ENCODE results near the gene ARHGAP28. TPM values are rescaled to one million over a fixed set of nuclear protein-coding genes. Genes with fewer than 3 reads are reported as not detected.
"Not testable (repeated sequence)": the region's sequence is repeated elsewhere in the genome, so short reads cannot be mapped to it uniquely, and the experiment has no call there.

The ARHGAP28 gene
- total RNA-seq, 3 donors from 2014 or later: not detected

- no peaks in the 10 kb centered on the region for H3K27me3 Mint-ChIP-seq (ENCODE audit: low read depth)
- DNase-seq (no peak), ATAC-seq (no peak)
- no peaks in the 10 kb centered on the region for H3K4me1 Mint-ChIP-seq (ENCODE audit: low read depth)
- H3K4me3 Mint-ChIP-seq: no peak overlapping the region
- H3K36me3 Mint-ChIP-seq (ENCODE audit: insufficient read depth): no peaks in the 10 kb centered on the region
- peaks cover 10% of the 10 kb centered on the region for H3K9me3 Mint-ChIP-seq
These were observed 67.7 kb downstream of the ARHGAP28 start for GRCh38 chr18:6797171-6797570.

- peaks cover 14% of the 10 kb centered on the region for H3K9me3 Mint-ChIP-seq
- no peaks in the 10 kb centered on the region for H3K4me1 Mint-ChIP-seq (ENCODE audit: low read depth)
- no peak for ATAC-seq
- DNase-seq: no peak
- no peaks in the 10 kb centered on the region for H3K27me3 Mint-ChIP-seq (ENCODE audit: low read depth)
- H3K36me3 Mint-ChIP-seq (ENCODE audit: insufficient read depth): no peaks in the 10 kb centered on the region
- no peak overlapping the region for H3K4me3 Mint-ChIP-seq
These were observed 69.4 kb downstream of the ARHGAP28 start for GRCh38 chr18:6798896-6799295.

GRCh38 chr18:6800309-6800708, 70.8 kb downstream of the ARHGAP28 start:
- not testable (repeated sequence) for H3K4me1 Mint-ChIP-seq (ENCODE audit: low read depth); ATAC-seq; H3K36me3 Mint-ChIP-seq (ENCODE audit: insufficient read depth); H3K4me3 Mint-ChIP-seq; DNase-seq; H3K27me3 Mint-ChIP-seq (ENCODE audit: low read depth)
- H3K9me3 Mint-ChIP-seq: peaks cover 14% of the 10 kb centered on the region

GRCh38 chr18:6807515-6808257, 78.2 kb downstream of the ARHGAP28 start:
- Mint-ChIP-seq H3K27me3 (ENCODE audit: low read depth) (no peaks in the 10 kb centered on the region), H3K9me3 (peaks cover 9% of the 10 kb centered on the region), H3K36me3 (ENCODE audit: insufficient read depth) (no peaks in the 10 kb centered on the region), H3K4me1 (ENCODE audit: low read depth) (no peaks in the 10 kb centered on the region), H3K4me3 (no peak overlapping the region)
- no peak for ATAC-seq
- no peak for DNase-seq

GRCh38 chr18:6810191-6810590, 80.7 kb downstream of the ARHGAP28 start:
- DNase-seq: no peak
- no peak for ATAC-seq
- H3K4me1 Mint-ChIP-seq (ENCODE audit: low read depth): no peaks in the 10 kb centered on the region
- H3K27me3 Mint-ChIP-seq (ENCODE audit: low read depth): no peaks in the 10 kb centered on the region
- peaks cover 14% of the 10 kb centered on the region for H3K9me3 Mint-ChIP-seq
- H3K36me3 Mint-ChIP-seq (ENCODE audit: insufficient read depth): no peaks in the 10 kb centered on the region
- no peak overlapping the region for H3K4me3 Mint-ChIP-seq

GRCh38 chr18:6811816-6812215, 82.3 kb downstream of the ARHGAP28 start:
- Mint-ChIP-seq H3K36me3 (ENCODE audit: insufficient read depth) (no peaks in the 10 kb centered on the region), H3K9me3 (peaks cover 10% of the 10 kb centered on the region), H3K4me1 (ENCODE audit: low read depth) (no peaks in the 10 kb centered on the region), H3K27me3 (ENCODE audit: low read depth) (no peaks in the 10 kb centered on the region), H3K4me3 (no peak overlapping the region)
- no peak for DNase-seq
- no peak for ATAC-seq

GRCh38 chr18:6814882-6815425, 85.4 kb downstream of the ARHGAP28 start:
- no peaks in the 10 kb centered on the region for H3K36me3 Mint-ChIP-seq (ENCODE audit: insufficient read depth)
- no peak for DNase-seq
- no peaks in the 10 kb centered on the region for H3K4me1 Mint-ChIP-seq (ENCODE audit: low read depth)
- no peak for ATAC-seq
- no peak overlapping the region for H3K4me3 Mint-ChIP-seq
- H3K27me3 Mint-ChIP-seq (ENCODE audit: low read depth): no peaks in the 10 kb centered on the region
- H3K9me3 Mint-ChIP-seq: peaks cover 6% of the 10 kb centered on the region

GRCh38 chr18:6816154-6816553, 86.6 kb downstream of the ARHGAP28 start:
- Mint-ChIP-seq H3K36me3 (ENCODE audit: insufficient read depth) (no peaks in the 10 kb centered on the region), H3K4me3 (no peak overlapping the region), H3K9me3 (peaks cover 10% of the 10 kb centered on the region), H3K4me1 (ENCODE audit: low read depth) (no peaks in the 10 kb centered on the region), H3K27me3 (ENCODE audit: low read depth) (no peaks in the 10 kb centered on the region)
- ATAC-seq (no peak), DNase-seq (no peak)

- no peaks in the 10 kb centered on the region for H3K36me3 Mint-ChIP-seq (ENCODE audit: insufficient read depth)
- ATAC-seq (no peak), DNase-seq (no peak)
- peaks cover 6% of the 10 kb centered on the region for H3K9me3 Mint-ChIP-seq
- no peak overlapping the region for H3K4me3 Mint-ChIP-seq
- no peaks in the 10 kb centered on the region for H3K4me1 Mint-ChIP-seq (ENCODE audit: low read depth)
- H3K27me3 Mint-ChIP-seq (ENCODE audit: low read depth): no peaks in the 10 kb centered on the region
These were observed 89.8 kb downstream of the ARHGAP28 start for GRCh38 chr18:6819332-6819731.

GRCh38 chr18:6820314-6820713, 90.8 kb downstream of the ARHGAP28 start:
- Mint-ChIP-seq H3K27me3 (ENCODE audit: low read depth) (no peaks in the 10 kb centered on the region), H3K9me3 (peaks cover 4% of the 10 kb centered on the region), H3K4me1 (ENCODE audit: low read depth) (no peaks in the 10 kb centered on the region), H3K36me3 (ENCODE audit: insufficient read depth) (no peaks in the 10 kb centered on the region), H3K4me3 (no peak overlapping the region)
- ATAC-seq (no peak), DNase-seq (no peak)

- Mint-ChIP-seq H3K27me3 (ENCODE audit: low read depth) (no peaks in the 10 kb centered on the region), H3K36me3 (ENCODE audit: insufficient read depth) (no peaks in the 10 kb centered on the region), H3K4me3 (no peak overlapping the region), H3K4me1 (ENCODE audit: low read depth) (no peaks in the 10 kb centered on the region), H3K9me3 (peaks cover 7% of the 10 kb centered on the region)
- DNase-seq (no peak), ATAC-seq (no peak)
These were observed 91.8 kb downstream of the ARHGAP28 start for GRCh38 chr18:6821356-6821755.

- not testable (repeated sequence) for H3K9me3 Mint-ChIP-seq; H3K36me3 Mint-ChIP-seq (ENCODE audit: insufficient read depth); DNase-seq; H3K4me3 Mint-ChIP-seq; H3K4me1 Mint-ChIP-seq (ENCODE audit: low read depth); H3K27me3 Mint-ChIP-seq (ENCODE audit: low read depth); ATAC-seq
These were observed 97.6 kb downstream of the ARHGAP28 start for GRCh38 chr18:6827161-6827560.

- not testable (repeated sequence) for DNase-seq; H3K4me3 Mint-ChIP-seq; H3K36me3 Mint-ChIP-seq (ENCODE audit: insufficient read depth); ATAC-seq; H3K9me3 Mint-ChIP-seq; H3K27me3 Mint-ChIP-seq (ENCODE audit: low read depth); H3K4me1 Mint-ChIP-seq (ENCODE audit: low read depth)
These were observed 98.0 kb downstream of the ARHGAP28 start for GRCh38 chr18:6827566-6827965.

GRCh38 chr18:6830916-6831315, 101.4 kb downstream of the ARHGAP28 start:
- Mint-ChIP-seq H3K27me3 (ENCODE audit: low read depth) (no peaks in the 10 kb centered on the region), H3K4me1 (ENCODE audit: low read depth) (no peaks in the 10 kb centered on the region), H3K4me3 (no peak overlapping the region), H3K9me3 (peaks cover 22% of the 10 kb centered on the region), H3K36me3 (ENCODE audit: insufficient read depth) (no peaks in the 10 kb centered on the region)
- DNase-seq (no peak), ATAC-seq (no peak)

- no peaks in the 10 kb centered on the region for H3K4me1 Mint-ChIP-seq (ENCODE audit: low read depth)
- H3K4me3 Mint-ChIP-seq: no peak overlapping the region
- DNase-seq: no peak
- ATAC-seq: no peak
- H3K27me3 Mint-ChIP-seq (ENCODE audit: low read depth): no peaks in the 10 kb centered on the region
- H3K36me3 Mint-ChIP-seq (ENCODE audit: insufficient read depth): no peaks in the 10 kb centered on the region
- peaks cover 14% of the 10 kb centered on the region for H3K9me3 Mint-ChIP-seq
These were observed 105.8 kb downstream of the ARHGAP28 start for GRCh38 chr18:6835345-6835744.
